ENCODE data around the gene ALKBH7. TPM values are rescaled to one million over a fixed set of nuclear protein-coding genes. Genes with fewer than 3 reads are reported as not detected.

The ALKBH7 gene
- polyA plus RNA-seq, 1 of the 3 experiments (the other 2 are of a cell fraction), result 46.0 TPM

- H3K4me2 ChIP-seq, result no peak overlapping the region
- peak; percentile 84 for DNase-seq
- no peak overlapping the region for H3K4me3 ChIP-seq (ENCODE audit: low read depth in 2 of 2, low read length in 1 of 2)
- peaks cover 1 to 4% of the 10 kb centered on the region in 2 experiments; a peak in 1 of 4 replicates for H3K4me1 ChIP-seq (ENCODE audit: control insufficient read depth in 1 of 2, insufficient read depth in 2 of 2, low read depth in 1 of 2, low read length in 1 of 2)
- peaks cover 49% of the 10 kb centered on the region for H3K79me2 ChIP-seq (ENCODE audit: insufficient read depth)
- H3K27ac ChIP-seq (ENCODE audit: low read depth in 2 of 2, low read length in 1 of 2), result no peak overlapping the region
- peaks cover 55% of the 10 kb centered on the region for H4K20me1 ChIP-seq (ENCODE audit: insufficient read depth)
- no peak overlapping the region for H2AFZ ChIP-seq (ENCODE audit: low read depth)
- no peaks in the 10 kb centered on the region for H3K9me2 ChIP-seq
- TF ChIP-seq IRF3 (IDR thresholded peaks at IDR 0.05; ENCODE audit: low read depth, low read length) (no peak), SMC3 (IDR thresholded peaks at IDR 0.05; ENCODE audit: low read depth, low read length) (peak; percentile 43; the same call in 1 of the 2 replicates), YY1 (IDR thresholded peaks at IDR 0.05; ENCODE audit: low read depth) (no peak), USF1 (IDR thresholded peaks at IDR 0.05; ENCODE audit: borderline replicate concordance, low read depth) (no peak), MEF2A (IDR thresholded peaks at IDR 0.05; ENCODE audit: borderline replicate concordance, low read depth) (no peak), POLR2AphosphoS5 (IDR thresholded peaks at IDR 0.05; ENCODE audit: low read depth, low read length) (no peak), CTCF (IDR thresholded peaks at IDR 0.05) (peak; percentile 57), TEAD4 (IDR thresholded peaks at IDR 0.05; ENCODE audit: borderline replicate concordance, insufficient read depth) (no peak), GABPA (IDR thresholded peaks at IDR 0.05; ENCODE audit: low read depth) (no peak), RCOR1 (IDR thresholded peaks at IDR 0.05; ENCODE audit: low read length) (no peak), FOXM1 (IDR thresholded peaks at IDR 0.05; ENCODE audit: low read depth) (no peak), NRF1 (IDR thresholded peaks at IDR 0.05; ENCODE audit: low read depth, low read length) (no peak), PBX3 (IDR thresholded peaks at IDR 0.05) (no peak), REST (IDR thresholded peaks at IDR 0.05; ENCODE audit: low read depth, low read length) (no peak), JUND (IDR thresholded peaks at IDR 0.05) (no peak), FOXJ3 (CRISPR knock-in tag; IDR thresholded peaks at IDR 0.05) (no peak), RAD21 (IDR thresholded peaks at IDR 0.05; ENCODE audit: low read length) (peak; percentile 50), FOSL2 (IDR thresholded peaks at IDR 0.05; ENCODE audit: borderline replicate concordance, low read depth) (no peak), GATA2 (CRISPR knock-in tag; IDR thresholded peaks at IDR 0.05) (no peak)
- peaks cover 27 to 84% of the 10 kb centered on the region in 2 experiments for H3K36me3 ChIP-seq (replicated peaks in 1 of 2; ENCODE audit: control insufficient read depth in 1 of 2, insufficient read depth in 2 of 2, low read length in 1 of 2)
- ChIA-PET POLR2A (no interaction called here), CTCF (interaction anchor here (0.6 to 1.5 kb wide), 2 partner anchors 25 to 98 kb away, joined by 3 read pairs; partner anchors contain the start of gene GTF2F1)
- no peak overlapping the region for H3K9ac ChIP-seq
- no peaks in the 10 kb centered on the region for H3K9me3 ChIP-seq
- H3F3A ChIP-seq (replicated peaks; ENCODE audit: insufficient read depth), result no peaks in the 10 kb centered on the region
- no peaks in the 10 kb centered on the region for H3K27me3 ChIP-seq (ENCODE audit: insufficient read depth)
- 83% methylated on average over 14 of the region's 33 CpGs for WGBS (ENCODE audit: low lambda C conversion rate)
Measured at GRCh38 chr19:6417713-6418561, 45.3 kb downstream of the ALKBH7 start.
